ENCODE results near the gene NR6A1.

The NR6A1 gene

GRCh38 chr9:124718928-124719327 is 52.2 kb downstream of the NR6A1 start:
- Histone ChIP-seq H3K27ac (no peak overlapping the region), H3K9ac (no peak overlapping the region), H3K36me3 (ENCODE audit: insufficient read depth) (no peaks in the 10 kb centered on the region), H3K79me2 (ENCODE audit: insufficient read depth, low read depth) (no peaks in the 10 kb centered on the region), H3K27me3 (ENCODE audit: insufficient read depth, low read depth) (no peaks in the 10 kb centered on the region), H2AFZ (ENCODE audit: low read depth) (no peak overlapping the region), H3K4me1 (ENCODE audit: low read depth, poor library complexity, severe bottlenecking) (no peaks in the 10 kb centered on the region), H3K4me2 (no peak overlapping the region), H4K20me1 (ENCODE audit: insufficient read depth) (no peaks in the 10 kb centered on the region), H3K4me3 (IDR thresholded peaks at IDR 0.05; ENCODE audit: insufficient read depth, low read depth, low read length) (no peak overlapping the region)
- no peak for TF ChIP-seq CTCF (conservative IDR thresholded peaks at IDR 0.05; ENCODE audit: low read depth, low read length)

GRCh38 chr9:124717597-124717996 is 53.5 kb downstream of the NR6A1 start:
- no peak for TF ChIP-seq CTCF (conservative IDR thresholded peaks at IDR 0.05; ENCODE audit: low read depth, low read length)
- Histone ChIP-seq H3K79me2 (ENCODE audit: insufficient read depth, low read depth) (no peaks in the 10 kb centered on the region), H3K4me1 (ENCODE audit: low read depth, poor library complexity, severe bottlenecking) (no peaks in the 10 kb centered on the region), H3K9ac (no peak overlapping the region), H3K36me3 (ENCODE audit: insufficient read depth) (no peaks in the 10 kb centered on the region), H3K4me3 (IDR thresholded peaks at IDR 0.05; ENCODE audit: insufficient read depth, low read depth, low read length) (no peak overlapping the region), H3K27ac (no peak overlapping the region), H3K27me3 (ENCODE audit: insufficient read depth, low read depth) (no peaks in the 10 kb centered on the region), H3K4me2 (no peak overlapping the region), H4K20me1 (ENCODE audit: insufficient read depth) (no peaks in the 10 kb centered on the region), H2AFZ (ENCODE audit: low read depth) (no peak overlapping the region)

GRCh38 chr9:124716808-124717207 is 54.3 kb downstream of the NR6A1 start:
- Histone ChIP-seq H3K27ac (no peak overlapping the region), H3K4me1 (ENCODE audit: low read depth, poor library complexity, severe bottlenecking) (no peaks in the 10 kb centered on the region), H4K20me1 (ENCODE audit: insufficient read depth) (no peaks in the 10 kb centered on the region), H3K27me3 (ENCODE audit: insufficient read depth, low read depth) (no peaks in the 10 kb centered on the region), H3K79me2 (ENCODE audit: insufficient read depth, low read depth) (no peaks in the 10 kb centered on the region), H3K9ac (no peak overlapping the region), H3K4me2 (no peak overlapping the region), H3K4me3 (IDR thresholded peaks at IDR 0.05; ENCODE audit: insufficient read depth, low read depth, low read length) (no peak overlapping the region), H3K36me3 (ENCODE audit: insufficient read depth) (no peaks in the 10 kb centered on the region), H2AFZ (ENCODE audit: low read depth) (no peak overlapping the region)
- TF ChIP-seq CTCF (conservative IDR thresholded peaks at IDR 0.05; ENCODE audit: low read depth, low read length), result no peak

- Histone ChIP-seq H3K36me3 (ENCODE audit: insufficient read depth) (no peaks in the 10 kb centered on the region), H3K27me3 (ENCODE audit: insufficient read depth, low read depth) (no peaks in the 10 kb centered on the region), H3K9ac (no peak overlapping the region), H3K4me2 (no peak overlapping the region), H3K4me3 (IDR thresholded peaks at IDR 0.05; ENCODE audit: insufficient read depth, low read depth, low read length) (no peak overlapping the region), H3K4me1 (ENCODE audit: low read depth, poor library complexity, severe bottlenecking) (no peaks in the 10 kb centered on the region), H4K20me1 (ENCODE audit: insufficient read depth) (no peaks in the 10 kb centered on the region), H3K27ac (no peak overlapping the region), H2AFZ (ENCODE audit: low read depth) (no peak overlapping the region), H3K79me2 (ENCODE audit: insufficient read depth, low read depth) (no peaks in the 10 kb centered on the region)
- TF ChIP-seq CTCF (conservative IDR thresholded peaks at IDR 0.05; ENCODE audit: low read depth, low read length), result no peak
These were observed 60.3 kb downstream of the NR6A1 start for GRCh38 chr9:124710766-124711165.

GRCh38 chr9:124709292-124709690 is 61.8 kb downstream of the NR6A1 start:
- H3K9ac ChIP-seq, result no peak overlapping the region
- no peaks in the 10 kb centered on the region for H3K36me3 ChIP-seq (ENCODE audit: insufficient read depth)
- H3K27me3 ChIP-seq (ENCODE audit: insufficient read depth, low read depth), result no peaks in the 10 kb centered on the region
- H3K4me1 ChIP-seq (ENCODE audit: low read depth, poor library complexity, severe bottlenecking), result no peaks in the 10 kb centered on the region
- no peak overlapping the region for H3K4me3 ChIP-seq (IDR thresholded peaks at IDR 0.05; ENCODE audit: insufficient read depth, low read depth, low read length)
- H3K79me2 ChIP-seq (ENCODE audit: insufficient read depth, low read depth), result no peaks in the 10 kb centered on the region
- H3K4me2 ChIP-seq, result no peak overlapping the region
- H2AFZ ChIP-seq (ENCODE audit: low read depth), result no peak overlapping the region
- TF ChIP-seq CTCF (conservative IDR thresholded peaks at IDR 0.05; ENCODE audit: low read depth, low read length), result no peak
- no peaks in the 10 kb centered on the region for H4K20me1 ChIP-seq (ENCODE audit: insufficient read depth)
- H3K27ac ChIP-seq, result no peak overlapping the region

Measured in KMS-11 (cell line).